Muscle of leg (tissue), 9 donors: ENCODE data around the gene VN1R2. TPM values are rescaled to one million over a fixed set of nuclear protein-coding genes. Genes with fewer than 3 reads are reported as not detected.

Experiments
- polyA plus RNA-seq, 8 donors: library from polyadenylated mRNA; unstranded; fragments of 120-200 nt; gene quantifications; one replicate each; pipeline versions ENCODE4 v1.2.1 to v1.2.3, GENCODE V29; 2013; ENCODE audit warnings: inconsistent platforms in 1 of 8, low replicate concordance in 1 of 8; ENCODE audit not compliant: insufficient read length in 8 of 8, insufficient read depth in 1 of 8
- total RNA-seq: library from RNA; stranded (reverse); fragments of 120-200 nt; gene quantifications from one replicate; pipeline ENCODE4 v1.2.4, GENCODE V29; 2013

Gene VN1R2
- total and polyA plus RNA-seq, 9 donors: 0.04 TPM; not detected in 8

Other genes with a start within 250 kb of the VN1R2 start
- 0.04 TPM for gene ERVV-1, start 244.4 kb upstream of the VN1R2 start, total RNA-seq
- gene ERVV-1, start 244.4 kb upstream of the VN1R2 start, polyA plus RNA-seq: under 1 TPM in 3 of 8 donors, not detected in 5; 0.07 to 0.08 (median 0.08) TPM
- not detected for gene ERVV-2, start 213.6 kb upstream of the VN1R2 start, total RNA-seq
- under 1 TPM in 1 of 8 donors, not detected in 7; 0.05 TPM for gene ERVV-2, start 213.6 kb upstream of the VN1R2 start, polyA plus RNA-seq
- gene ZNF160, start 154.9 kb upstream of the VN1R2 start, total RNA-seq: 27.5 TPM
- gene ZNF160, start 154.9 kb upstream of the VN1R2 start, polyA plus RNA-seq: 10 to 100 TPM; 15.7 to 26.0 (median 18.8) TPM
- 13.0 TPM for gene ZNF415, start 125.4 kb upstream of the VN1R2 start, total RNA-seq
- gene ZNF415, start 125.4 kb upstream of the VN1R2 start, polyA plus RNA-seq: 10 to 100 TPM in 6 of 8 donors, 1 to 10 TPM in 2; 9.2 to 13.4 (median 12.3) TPM
- 9.6 TPM for gene ZNF347, start 99.2 kb upstream of the VN1R2 start, total RNA-seq
- 1 to 10 TPM; 4.5 to 8.5 (median 6.0) TPM for gene ZNF347, start 99.2 kb upstream of the VN1R2 start, polyA plus RNA-seq
- 4.7 TPM for gene ZNF665, start 64.9 kb upstream of the VN1R2 start, total RNA-seq
- gene ZNF665, start 64.9 kb upstream of the VN1R2 start, polyA plus RNA-seq: 1 to 10 TPM; 3.3 to 4.9 (median 3.8) TPM
- 28.7 TPM for gene ZNF677, start 3.4 kb upstream of the VN1R2 start, total RNA-seq
- 10 to 100 TPM; 19.3 to 32.5 (median 28.8) TPM for gene ZNF677, start 3.4 kb upstream of the VN1R2 start, polyA plus RNA-seq
- not detected for gene VN1R4, start 9.4 kb downstream of the VN1R2 start, total RNA-seq
- gene VN1R4, start 9.4 kb downstream of the VN1R2 start, polyA plus RNA-seq: not detected
- gene ZNF845, start 75.5 kb downstream of the VN1R2 start, total RNA-seq: 9.6 TPM
- 1 to 10 TPM; 3.3 to 6.2 (median 5.8) TPM for gene ZNF845, start 75.5 kb downstream of the VN1R2 start, polyA plus RNA-seq
- gene ZNF525, start 107.4 kb downstream of the VN1R2 start, total RNA-seq: 12.3 TPM
- gene ZNF525, start 107.4 kb downstream of the VN1R2 start, polyA plus RNA-seq: 1 to 10 TPM; 3.7 to 7.5 (median 4.8) TPM
- 12.0 TPM for gene ZNF765, start 136.9 kb downstream of the VN1R2 start, total RNA-seq
- 10 to 100 TPM in 1 of 8 donors, 1 to 10 TPM in 7; 5.5 to 10.2 (median 7.6) TPM for gene ZNF765, start 136.9 kb downstream of the VN1R2 start, polyA plus RNA-seq
- 9.9 TPM for gene ZNF761, start 173.7 kb downstream of the VN1R2 start, total RNA-seq
- 10 to 100 TPM in 2 of 8 donors, 1 to 10 TPM in 6; 7.5 to 11.6 (median 8.3) TPM for gene ZNF761, start 173.7 kb downstream of the VN1R2 start, polyA plus RNA-seq
- 3.9 TPM for gene ZNF813, start 209.4 kb downstream of the VN1R2 start, total RNA-seq
- 1 to 10 TPM; 2.2 to 3.6 (median 2.6) TPM for gene ZNF813, start 209.4 kb downstream of the VN1R2 start, polyA plus RNA-seq